LNCAP (cell line): ENCODE results near the gene SCLY.

Source experiments
- TF ChIP-seq, protein P1 (sequence below): fragments of 450-650 bp; IDR thresholded peaks from 2 replicates; pipeline ENCODE4 v1.5.1; 2017; ENCODE audit warnings: mild to moderate bottlenecking

Gene SCLY

DNA sequence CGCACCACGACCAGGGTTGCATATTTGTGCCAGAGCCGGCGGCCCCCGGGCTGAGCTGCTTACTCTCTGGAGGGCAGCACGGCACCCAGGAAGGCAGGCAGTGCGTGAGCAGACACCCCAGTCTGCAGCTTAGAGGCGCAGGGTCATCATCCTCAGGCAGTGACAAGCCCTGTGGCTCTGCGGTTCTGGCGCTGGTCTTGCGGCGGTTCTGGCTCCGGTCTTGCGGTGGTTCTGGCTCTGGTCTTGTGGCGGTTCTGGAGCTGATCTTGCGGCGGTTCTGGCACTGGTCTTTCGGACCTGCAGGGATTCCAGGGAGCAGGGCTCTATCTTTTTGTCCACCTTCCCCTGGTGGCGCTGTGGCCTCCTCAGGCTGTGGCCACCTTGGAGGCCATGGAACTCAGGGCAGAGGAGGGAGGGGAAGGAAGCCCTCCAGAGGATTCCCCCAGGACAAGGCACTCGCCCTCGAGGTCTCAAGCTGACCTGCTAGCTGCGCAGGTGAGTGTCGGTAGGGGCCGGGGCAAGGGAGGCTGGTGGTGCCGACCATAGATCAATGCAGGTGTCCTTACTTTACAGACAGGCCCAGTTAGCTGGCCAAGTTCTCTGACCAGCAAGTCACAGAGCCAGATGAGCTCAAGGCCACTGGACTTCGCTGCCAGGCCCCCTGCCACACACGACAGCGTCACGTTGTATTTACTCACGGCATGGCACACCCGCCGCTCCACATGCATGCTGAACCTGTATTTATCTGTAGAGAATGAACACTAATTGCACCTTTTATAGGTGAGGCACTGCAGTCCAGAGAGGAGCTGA, 54.3 kb downstream of the SCLY start:
- TF ChIP-seq, protein P1, sequence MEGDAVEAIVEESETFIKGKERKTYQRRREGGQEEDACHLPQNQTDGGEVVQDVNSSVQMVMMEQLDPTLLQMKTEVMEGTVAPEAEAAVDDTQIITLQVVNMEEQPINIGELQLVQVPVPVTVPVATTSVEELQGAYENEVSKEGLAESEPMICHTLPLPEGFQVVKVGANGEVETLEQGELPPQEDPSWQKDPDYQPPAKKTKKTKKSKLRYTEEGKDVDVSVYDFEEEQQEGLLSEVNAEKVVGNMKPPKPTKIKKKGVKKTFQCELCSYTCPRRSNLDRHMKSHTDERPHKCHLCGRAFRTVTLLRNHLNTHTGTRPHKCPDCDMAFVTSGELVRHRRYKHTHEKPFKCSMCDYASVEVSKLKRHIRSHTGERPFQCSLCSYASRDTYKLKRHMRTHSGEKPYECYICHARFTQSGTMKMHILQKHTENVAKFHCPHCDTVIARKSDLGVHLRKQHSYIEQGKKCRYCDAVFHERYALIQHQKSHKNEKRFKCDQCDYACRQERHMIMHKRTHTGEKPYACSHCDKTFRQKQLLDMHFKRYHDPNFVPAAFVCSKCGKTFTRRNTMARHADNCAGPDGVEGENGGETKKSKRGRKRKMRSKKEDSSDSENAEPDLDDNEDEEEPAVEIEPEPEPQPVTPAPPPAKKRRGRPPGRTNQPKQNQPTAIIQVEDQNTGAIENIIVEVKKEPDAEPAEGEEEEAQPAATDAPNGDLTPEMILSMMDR = no peak

DNA sequence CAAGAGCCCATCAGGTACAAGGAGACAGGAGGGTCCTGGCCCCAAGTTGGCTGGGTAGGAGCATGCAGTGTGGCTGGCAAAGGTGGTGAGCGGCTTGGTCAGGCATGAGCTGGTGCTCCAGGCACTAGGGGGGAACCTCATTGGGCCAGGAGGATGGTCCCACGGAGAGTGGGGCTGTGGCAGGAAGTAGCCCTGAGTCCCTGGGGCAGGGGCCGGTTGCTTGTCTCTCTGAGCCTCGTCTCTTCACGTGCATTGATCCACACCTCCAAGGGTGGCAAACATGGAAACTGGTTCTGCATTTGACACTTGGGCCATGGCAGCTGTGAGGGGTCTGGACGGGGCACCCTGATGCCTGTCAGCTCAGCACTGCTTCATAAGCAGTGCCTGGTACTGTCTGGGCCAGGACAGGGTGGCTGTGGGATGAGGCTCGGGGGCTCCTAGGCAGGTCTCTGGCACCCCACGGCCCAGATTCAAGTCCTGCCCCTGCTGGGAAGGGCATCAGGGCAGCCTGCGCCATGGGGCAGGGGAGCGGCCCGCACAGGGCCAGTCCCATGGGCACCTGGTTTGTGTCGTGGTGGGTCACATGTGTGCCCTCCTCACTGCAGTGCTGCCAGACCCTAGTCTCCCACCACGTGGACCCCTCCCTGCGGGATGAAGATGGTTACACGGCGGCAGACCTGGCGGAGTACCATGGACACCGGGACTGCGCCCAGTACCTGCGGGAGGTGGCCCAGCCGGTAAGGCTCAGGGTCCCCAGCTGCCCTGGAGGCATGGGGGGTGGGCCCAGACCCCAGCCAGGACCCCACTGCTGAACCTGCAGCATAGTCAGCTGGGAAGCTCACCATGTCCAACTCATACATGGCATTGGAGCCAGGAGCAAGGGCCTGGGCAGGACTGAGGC, 55.7 kb downstream of the SCLY start:
- TF ChIP-seq, protein P1 = no peak

DNA sequence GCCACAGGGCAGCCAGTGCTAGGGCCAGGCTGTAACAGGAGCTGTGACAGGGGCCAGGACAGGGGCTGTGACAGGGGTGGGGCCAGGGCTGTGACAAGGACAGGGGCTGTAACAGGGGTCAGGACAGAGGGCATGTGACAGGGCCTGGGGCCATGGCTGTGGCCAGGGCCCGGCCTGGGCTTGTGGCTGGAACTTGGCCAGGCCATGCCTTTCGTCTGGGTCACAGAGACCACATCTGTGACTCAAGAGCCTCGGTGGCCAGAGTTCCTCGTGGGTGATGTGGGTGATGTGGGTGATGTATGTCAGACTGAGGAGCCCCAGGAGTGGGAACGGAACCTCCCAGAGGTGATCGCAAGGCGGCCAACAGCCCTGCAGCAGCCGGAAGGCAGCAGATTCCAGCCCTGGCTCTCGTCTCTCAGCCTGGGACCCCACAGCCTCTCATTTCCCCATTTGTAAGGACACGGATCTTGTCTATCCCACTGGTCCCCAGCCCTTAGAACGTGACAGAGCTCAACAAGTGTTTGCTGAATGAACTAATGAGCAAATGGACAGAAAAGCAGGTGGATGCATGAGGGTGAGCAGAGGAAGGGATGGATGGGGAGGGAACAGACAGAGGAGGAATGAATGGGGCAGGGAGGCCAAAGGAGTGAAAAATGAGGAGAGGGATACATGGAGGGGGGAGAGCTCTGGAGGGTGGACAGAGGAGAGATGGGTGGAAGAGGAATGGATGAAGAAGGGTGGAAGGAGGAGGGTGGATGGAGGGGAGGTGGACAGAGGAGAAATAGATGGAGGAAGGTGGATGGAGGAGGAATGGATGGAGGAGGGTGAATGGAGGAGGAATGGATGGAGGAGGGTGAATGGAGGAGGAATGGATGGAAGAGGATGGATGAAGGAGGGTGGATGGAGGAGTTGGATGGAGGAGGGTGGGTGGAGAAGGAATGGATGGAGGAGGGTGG, 56.7 kb downstream of the SCLY start:
- TF ChIP-seq, protein P1 = no peak

DNA sequence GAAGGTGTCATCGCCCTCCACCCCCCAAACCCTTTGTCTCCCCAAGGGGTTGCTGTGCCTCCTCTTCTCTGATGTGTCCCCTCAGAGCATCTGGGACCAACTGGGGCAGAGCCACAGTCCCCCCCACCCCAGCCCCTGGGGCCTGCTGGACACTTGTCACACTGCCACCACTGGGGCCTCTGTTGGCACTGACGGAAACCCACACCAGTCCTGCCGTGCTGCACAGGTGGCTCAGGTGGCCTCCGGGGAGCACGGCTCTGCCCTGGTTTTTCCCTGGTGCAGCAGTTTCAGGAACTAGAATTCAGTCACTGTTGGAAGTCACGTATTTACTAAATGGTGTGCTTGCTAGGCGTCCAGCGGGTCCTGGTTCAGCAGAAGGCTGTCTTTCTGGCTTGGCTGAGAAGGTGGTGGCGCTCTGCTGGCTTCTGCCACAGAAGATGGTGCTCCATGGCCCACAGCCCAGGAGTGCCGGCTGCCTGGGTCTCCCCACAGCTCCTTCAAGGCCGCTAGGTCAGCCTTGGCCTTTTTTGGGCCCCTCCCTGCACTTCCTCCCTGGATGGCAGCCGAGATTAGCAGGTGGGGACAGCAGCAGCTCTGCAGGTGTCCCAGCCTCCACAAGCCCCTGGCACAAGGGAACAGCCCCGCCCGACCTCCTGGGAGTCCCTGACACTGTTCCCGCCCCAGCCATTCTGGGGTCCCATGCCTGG, 59.1 kb downstream of the SCLY start:
- TF ChIP-seq, protein P1 = no peak

DNA sequence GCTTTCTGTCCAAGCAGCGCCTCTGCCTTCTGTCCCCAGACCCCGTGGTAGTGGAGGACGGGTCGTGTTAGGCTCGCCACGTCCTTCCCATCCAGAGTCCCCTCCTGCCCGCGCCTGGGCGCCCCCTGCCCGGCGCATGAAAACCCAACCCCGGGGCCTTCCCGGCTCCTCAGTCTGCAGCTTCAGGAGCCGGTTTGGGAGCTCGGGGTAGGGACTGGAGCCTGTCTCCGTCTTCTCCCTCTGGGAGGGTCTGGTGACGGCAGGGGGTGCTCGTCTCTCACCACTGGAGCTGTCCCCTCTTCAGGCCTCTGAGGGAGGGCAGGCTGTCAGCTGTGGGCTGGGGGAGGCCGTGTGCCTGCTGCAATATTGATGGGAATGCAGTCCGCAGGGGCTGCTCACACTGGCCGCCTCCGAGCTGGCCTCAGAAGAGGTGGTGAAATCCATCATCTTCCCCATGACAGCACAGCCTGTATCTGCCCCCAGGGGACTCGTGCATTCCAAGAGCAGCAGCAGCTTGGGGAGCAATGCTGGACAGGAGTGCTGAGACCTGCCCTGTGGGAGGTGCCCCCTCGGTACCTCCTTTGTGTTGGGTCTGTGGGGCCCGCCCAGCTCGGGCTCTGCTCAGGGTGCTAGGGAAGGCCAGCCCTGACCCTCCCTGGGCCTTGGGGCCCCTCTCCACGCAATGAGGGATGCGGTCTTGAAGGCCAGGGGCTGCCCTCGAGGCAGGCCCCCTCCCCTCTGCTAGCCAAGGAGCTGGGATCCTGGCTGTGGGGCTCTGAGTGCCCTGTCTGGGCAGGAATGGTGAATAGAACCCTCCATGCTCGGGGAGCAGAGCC, 59.9 kb downstream of the SCLY start:
- TF ChIP-seq, protein P1 = no peak

DNA sequence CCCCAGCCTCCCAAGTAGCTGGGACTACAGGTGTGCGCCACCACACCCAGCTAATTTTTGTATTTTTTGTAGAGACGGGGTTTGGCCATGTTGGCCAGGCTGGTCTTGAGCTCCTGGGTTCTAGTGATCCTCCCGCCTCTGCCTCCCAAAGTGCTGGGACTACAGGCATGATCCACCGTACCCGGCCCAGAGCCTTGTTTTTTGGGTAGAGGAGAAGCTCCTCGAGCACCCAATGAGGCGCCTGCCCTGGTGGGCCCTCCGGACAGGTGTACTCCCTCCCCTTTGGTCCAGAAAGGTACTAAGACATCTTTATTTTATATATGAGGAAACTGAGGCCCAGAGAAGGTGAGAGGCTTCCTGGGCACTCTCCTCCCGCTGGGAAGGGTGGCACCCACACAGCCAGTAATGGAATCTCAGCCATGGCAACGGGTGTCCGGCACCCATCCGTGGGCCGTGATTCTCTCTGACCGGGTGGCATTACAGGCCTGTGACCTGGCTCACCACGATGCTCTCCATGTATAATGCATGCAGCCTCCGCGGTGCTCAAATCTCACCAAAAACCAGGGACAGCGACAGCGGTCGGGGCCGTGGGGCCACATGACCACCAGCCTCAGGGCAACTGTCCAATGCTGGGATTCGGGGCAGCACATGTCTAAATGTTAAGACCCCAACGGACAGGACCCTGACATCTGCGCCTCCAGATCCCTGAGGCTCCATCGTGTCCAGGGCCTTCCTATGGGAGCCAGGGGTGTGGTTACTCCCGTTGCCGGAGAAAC, 60.9 kb downstream of the SCLY start:
- TF ChIP-seq, protein P1 = no peak
